Measurements from ENCODE around the gene XPO1.
"Not testable (repeated sequence)": the region's sequence is repeated elsewhere in the genome, so short reads cannot be mapped to it uniquely, and the experiment has no call there.

XPO1 gene

DNA sequence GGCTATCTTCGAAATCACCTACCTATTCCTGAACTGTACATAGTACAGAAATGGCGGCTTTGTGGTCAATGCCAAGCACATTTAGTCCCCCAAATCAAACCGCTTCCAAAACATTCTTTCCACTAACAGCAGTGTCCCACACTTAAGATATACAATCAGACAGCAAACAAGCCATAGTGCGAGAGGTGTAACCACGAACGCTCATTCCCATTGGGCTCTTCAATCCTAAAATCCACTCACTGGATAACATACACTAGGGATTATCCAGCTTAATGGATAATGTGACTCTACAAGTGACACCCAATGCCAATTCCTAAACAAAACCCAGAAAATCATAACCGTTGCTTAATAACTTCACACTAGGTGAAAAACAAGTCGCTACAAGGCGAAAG is 2.0 kb downstream of the XPO1 start:
- peak; percentile 52 for DNase-seq (ENCODE audit: low spot score)

DNA sequence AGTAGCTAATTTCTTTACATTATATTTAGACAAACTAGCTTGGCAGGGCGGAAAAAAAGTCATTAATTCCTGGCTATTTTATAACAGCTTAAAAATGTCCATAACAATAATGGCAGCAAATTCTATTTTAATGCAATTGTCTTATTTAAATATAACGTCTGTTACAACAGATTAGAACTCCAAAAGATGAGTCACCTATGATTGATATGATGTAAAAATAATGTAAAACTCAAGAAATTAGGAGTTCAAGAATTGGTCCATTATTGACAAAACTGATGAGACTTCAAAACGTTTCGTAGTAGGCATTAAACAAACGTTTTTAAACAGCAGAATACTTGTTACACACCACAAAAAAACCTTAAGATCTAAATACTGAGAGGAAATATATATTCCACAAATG is 2.7 kb downstream of the XPO1 start:
- no peak for DNase-seq (ENCODE audit: low spot score)

DNA sequence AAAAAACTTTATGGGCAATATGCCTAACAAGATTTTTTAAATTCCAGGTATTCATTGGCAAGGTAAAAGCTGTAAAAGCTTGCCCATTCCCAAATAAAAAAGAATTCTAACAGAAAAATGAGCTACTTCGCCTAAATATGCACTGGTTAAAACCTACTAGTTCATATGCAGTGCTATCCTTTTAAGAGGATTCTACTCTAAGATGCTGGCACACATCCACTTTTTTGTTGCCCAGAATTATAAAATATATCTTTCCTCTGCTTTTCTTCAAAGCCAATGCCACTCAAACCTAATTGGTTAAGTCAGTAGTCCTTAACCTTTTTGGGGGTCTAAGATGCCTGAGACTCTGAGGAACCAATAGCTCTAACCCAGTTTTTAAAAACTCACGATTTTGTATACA is 3.2 kb downstream of the XPO1 start:
- DNase-seq (ENCODE audit: low spot score) = no peak

DNA sequence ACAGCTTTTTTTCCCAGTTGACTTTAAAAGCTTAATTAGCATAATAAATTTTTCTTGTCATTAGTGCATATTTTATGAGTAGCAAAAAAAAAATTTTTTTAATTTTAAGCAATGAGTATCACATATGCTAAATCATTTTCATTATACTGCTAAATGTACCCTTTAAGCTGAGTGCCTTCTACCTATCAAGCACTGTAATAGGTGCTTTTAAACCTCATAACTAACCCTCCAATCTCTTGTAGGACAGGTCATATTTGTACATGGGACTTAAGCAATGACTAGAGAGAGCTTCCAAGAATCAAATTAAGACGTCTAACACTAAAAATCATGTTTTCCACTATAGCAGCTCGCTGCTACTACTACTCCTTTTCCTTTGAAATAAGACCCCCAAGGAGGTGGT is 7.4 kb downstream of the XPO1 start:
- no peak for DNase-seq (ENCODE audit: low spot score)

DNA sequence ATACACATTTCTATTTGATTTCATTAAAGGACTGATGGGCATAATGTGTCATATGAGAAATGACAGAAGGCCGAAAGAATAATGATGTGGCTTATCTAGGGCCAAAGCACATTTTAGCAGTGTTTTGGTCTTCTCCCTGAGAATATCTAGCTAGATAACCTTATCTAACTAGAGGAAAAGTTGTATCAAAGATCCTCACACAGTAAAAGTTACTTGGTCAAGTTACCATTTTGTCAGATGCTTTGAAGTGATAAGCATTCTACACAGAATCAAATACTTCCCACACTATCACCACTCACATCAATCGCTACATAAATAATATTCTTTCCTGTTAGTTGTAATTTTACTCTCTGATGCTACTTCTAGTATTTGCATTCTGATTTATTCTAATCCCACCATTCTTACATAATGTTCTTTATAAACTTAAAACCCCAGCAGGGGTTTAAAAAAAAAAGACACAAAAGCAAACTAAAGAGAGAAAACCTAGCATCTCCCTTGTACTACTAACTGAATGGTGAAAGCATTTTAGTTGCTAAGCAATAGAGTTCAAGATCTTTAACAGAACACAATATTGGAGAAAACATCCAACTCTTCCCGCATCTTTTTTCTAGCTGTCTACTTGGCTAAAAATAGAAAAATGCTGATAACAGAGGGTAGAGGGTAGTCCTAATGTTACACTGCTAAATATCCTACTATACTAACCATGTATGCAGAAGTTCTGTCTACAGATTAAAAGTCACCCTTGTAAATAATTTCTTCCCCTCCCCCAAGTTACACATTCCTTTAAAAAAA is 8.0 kb downstream of the XPO1 start:
- DNase-seq (ENCODE audit: low spot score) = no peak

DNA sequence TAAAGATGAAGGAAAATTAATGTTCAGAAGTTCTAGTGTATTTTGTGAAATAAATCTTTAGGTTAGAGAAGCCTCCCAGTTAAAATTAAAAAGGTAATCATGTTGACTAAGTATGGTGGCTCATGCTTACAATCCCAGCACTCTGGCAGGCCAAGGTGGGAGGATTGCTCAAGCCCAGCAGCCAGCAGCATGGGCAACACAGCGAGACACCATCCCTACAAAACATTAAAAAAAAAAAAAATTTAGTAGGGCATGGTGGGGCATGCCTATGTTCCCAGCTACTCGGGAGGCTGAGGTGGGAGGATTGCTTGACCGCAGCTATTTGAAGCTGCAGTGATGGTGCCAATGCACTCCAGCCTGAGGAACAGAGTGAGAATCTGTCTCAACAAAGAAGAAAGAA is 17.9 kb downstream of the XPO1 start:
- DNase-seq (ENCODE audit: low spot score) = no peak

DNA sequence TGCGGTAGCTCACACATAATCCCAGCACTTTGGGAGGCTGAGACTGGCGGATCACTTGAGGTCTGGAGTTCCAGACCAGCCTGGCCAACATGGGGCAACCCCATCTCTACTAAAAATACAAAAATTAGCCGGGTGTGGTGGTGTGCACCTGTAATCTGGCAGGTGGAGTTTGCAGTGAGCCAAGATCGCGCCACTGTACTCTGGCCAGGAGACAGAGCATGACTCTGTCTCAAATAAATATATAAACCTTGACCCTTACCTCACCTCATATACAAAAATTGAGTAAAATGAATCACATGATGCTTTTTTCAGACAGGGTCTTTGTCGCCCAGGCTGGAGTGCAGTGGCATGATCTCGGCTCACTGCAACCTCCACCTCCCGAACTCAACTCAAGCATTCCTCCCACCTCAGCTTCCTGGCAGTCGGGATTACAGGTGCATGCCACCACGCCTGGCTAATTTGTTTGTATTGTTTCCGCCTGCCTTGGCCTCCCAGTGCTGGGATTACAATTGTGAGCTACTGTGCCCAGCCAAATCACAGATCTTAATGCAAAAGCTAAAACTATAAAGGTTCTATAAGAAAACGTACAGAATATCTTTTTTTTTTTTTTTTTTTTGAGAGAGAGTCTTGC is 25.3 kb downstream of the XPO1 start:
- no peak for DNase-seq (ENCODE audit: low spot score)

DNA sequence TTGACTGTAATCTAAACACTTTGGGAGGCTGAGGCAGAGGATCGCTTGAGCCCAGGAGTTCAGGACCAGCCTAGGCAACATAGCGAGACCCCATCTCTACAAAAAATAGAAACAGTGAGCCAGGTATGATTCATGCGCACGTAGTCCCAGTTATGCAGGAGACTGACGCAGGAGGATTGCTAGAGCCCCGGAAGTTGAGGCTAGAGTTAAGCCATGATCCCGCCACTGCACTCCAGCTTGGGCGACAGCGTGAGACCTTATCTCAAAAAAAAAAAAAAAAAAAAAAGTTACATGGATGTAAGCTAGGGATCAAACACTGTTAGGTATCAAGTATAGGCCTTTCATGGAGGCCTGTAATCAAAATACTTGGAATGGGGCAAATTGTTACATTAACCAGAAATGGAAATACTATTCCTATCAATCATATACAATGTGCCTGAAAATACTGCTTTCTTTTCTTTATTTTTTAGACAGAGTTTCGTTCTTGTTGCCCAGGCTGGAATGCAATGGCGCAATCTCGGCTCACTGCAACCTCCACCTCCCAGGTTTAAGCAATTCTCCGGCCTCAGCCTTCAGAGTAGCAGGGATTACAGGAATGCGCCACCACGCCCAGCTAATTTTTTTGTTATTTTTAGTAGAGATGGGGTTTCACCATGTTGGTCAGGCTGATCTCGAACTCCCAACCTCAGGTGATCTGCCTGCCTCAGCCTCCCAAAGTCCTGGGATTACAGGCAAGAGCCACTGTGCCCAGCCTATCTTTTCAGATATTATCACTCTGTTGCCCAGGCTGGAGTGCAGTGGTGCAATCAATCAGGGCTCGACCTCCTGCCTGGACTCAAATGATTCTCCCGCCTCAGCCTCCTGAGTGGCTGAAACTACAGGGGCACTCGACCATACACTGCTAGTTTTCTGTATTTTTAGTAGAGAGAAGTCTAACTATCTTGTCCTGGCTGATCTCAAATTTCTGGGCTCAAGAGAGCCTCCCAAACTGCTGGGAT is 27.2 kb downstream of the XPO1 start:
- no peak for DNase-seq (ENCODE audit: low spot score)

DNA sequence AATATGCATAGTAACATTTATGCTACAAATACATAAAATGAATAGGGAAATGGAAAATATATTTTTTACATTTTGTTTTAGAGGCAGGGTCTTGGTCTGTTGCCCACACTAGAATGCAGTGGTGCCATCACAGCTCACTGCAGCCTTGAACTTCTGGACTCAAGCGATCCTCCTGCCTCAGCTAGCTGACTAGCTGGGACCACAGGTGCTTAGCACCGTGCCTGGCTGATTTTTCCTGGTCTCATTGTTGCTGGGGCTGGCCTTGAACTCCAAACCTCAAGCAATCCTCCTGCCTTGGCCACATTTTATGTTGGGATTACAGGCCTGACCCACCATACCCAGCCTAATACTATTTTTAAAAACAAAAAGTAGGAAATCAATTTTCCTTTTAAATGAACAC is 33.2 kb downstream of the XPO1 start:
- no peak for DNase-seq (ENCODE audit: low spot score)

DNA sequence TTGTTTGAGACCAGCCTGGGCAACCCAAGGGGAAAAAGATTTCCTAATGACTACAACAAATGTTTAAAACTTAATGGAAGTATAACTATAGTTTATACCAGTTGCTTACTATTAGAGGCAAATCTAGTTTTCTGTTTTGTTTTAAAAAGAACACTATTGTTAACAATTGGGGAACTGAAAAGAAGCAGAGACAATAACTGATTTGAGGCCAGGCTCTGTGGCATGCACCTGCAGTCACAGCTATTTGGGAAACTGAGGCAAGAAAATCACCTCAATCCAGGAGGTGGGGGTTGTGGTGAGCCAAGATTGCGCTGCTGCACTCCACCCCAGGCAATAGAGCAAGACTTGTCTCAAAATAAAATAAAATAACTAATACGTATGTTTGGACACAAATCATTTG is 39.1 kb downstream of the XPO1 start:
- DNase-seq (ENCODE audit: low spot score) = no peak

DNA sequence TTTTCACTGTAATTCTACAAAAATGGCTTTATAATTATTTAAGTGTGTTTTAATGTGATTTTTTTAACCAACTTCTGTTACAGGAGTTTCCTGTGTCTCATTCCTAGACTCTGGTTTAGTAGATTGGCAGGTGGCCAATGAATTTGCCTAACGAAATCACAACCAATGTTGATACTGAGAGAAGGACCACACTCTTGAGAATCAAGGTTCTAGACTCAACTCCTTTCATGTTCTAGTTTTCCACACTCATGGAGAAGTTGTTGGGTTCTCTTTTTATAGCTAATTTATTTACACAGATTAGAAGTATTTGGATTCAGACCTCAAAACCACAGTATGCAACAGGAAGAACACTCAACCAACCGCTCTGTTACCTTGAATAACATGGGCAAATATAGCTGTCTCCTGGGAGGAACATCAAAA is 44.6 kb downstream of the XPO1 start:
- peak; percentile 58 for DNase-seq (ENCODE audit: low spot score)

DNA sequence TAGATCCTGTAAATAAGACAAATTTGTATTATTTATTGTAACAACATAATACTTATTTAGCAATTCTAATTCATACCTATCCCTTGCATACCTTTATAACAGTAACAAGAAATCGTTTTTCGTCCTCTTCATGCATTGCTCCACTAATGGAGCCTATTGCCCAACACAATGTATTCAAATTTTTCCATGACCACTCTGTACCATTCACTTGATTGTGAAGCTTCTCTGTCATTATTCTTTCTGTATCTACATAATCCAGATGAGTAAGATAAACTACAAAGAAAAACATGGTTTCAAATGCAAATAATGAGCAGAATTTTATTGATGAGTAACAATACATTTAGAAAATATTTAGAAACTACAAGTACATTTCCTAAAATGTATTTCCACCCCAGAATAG is 45.7 kb downstream of the XPO1 start:
- DNase-seq (ENCODE audit: low spot score) = no peak

DNA sequence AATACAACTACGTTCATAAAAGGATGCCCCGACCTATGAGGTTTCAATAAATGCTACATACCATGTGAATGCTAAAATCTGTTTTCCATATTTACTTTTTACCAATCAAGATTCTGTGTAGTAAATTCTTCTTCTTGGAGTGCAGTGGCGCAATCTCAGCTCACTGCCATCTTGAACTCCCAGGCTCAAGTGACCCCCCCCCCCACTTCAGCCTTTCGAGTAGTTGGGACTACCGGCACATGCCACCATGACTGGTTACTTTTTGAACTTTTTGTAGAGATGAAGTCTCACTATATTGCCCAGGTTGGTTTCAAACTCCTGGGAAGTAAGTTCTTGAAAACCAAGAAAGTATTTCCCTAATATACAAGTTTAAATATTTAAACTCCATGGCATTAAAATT is 52.9 kb downstream of the XPO1 start:
- no peak for DNase-seq (ENCODE audit: low spot score)

DNA sequence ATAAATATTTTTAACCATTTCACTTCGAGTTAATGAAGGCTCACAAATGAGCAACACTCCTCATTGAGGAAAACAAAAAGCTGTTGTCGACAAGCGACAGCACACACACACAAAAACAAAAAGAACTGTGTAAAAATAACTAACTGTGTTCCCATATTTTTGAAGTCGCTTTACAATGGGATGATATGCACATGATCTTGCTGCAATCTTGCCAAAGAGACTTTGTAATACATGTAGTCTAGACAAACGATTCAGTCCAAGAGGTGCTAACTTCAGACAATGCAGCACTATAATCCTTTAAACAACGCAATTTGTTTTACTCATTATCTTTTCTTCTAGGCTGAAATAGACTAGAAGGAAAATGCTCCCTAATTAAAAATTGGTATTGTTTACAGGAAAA is 60.1 kb downstream of the XPO1 start:
- no peak for DNase-seq (ENCODE audit: low spot score)

DNA sequence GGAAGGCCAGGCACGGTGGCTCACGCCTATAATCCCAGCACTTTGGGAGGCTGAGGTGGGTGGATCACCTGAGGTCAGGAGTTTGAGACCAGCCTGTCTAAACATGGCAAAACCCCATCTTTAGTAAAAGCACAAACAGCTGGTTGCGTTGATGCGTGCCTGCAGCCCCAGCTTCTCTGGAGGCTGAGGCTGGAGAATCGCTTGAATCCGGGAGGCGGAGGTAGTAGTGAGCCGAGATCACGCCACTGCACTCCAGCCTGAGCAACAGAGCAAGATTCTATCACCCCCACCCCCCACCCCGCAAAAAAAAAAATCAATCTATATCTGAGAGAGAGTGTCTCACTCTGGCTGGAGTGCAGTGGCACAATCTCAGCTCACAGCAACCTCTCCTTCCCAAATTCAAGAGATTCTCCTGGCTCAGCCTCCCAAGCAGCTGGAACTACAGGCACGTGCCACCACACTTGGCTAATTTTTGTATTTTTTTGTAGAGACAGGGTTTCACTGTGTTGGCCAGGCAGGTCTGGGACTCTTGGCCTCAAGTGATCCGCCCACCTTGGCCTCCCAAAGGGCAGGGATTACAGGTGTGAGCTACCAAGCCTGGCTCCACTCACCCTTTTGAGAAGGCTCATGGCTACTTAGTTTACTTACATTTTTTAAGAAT is 61.1 kb downstream of the XPO1 start:
- DNase-seq (ENCODE audit: low spot score) = not testable (repeated sequence)

DNA sequence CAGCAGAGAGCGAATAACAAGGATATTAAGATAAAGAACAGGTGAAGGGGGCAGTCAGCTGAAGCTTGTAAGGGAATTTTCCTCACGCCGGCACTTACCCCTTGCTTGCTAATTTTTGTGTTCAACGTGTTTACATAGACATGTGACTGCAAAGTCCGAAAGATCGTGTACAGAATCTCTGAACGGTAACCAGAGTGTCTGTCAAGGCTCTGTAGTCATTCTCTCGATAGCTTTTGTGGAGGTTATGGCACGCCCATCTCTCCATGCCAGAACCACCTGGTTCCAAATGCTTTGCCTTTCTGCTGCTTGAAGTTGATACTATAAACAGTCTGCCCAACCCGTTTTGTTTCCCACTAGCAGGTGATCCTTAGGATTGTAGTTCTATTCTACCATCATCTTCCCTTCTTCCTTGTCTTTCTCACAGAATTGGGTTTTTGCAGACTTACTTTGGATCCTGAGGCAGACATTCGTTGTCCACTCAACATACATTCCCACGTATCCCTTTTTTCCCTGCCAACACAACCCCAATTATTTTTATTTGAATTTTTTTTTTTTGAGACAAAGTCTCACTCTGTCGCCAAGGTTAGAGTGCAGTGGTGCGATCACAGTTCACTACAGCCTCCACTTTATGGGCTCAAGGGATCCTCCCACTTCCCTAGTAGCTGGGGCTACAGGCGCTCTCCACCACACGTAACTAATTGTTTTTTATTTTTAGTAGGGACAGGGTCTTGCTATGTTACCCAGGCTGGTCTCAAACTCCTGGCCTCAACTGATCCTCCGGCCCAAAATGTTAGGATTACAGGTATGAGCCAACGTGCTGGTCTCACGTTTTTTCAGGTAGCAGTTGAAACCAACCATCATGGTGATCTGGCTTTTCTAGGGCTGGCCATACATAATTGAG is 66.0 kb downstream of the XPO1 start:
- DNase-seq (ENCODE audit: low spot score) = peak; percentile 85

DNA sequence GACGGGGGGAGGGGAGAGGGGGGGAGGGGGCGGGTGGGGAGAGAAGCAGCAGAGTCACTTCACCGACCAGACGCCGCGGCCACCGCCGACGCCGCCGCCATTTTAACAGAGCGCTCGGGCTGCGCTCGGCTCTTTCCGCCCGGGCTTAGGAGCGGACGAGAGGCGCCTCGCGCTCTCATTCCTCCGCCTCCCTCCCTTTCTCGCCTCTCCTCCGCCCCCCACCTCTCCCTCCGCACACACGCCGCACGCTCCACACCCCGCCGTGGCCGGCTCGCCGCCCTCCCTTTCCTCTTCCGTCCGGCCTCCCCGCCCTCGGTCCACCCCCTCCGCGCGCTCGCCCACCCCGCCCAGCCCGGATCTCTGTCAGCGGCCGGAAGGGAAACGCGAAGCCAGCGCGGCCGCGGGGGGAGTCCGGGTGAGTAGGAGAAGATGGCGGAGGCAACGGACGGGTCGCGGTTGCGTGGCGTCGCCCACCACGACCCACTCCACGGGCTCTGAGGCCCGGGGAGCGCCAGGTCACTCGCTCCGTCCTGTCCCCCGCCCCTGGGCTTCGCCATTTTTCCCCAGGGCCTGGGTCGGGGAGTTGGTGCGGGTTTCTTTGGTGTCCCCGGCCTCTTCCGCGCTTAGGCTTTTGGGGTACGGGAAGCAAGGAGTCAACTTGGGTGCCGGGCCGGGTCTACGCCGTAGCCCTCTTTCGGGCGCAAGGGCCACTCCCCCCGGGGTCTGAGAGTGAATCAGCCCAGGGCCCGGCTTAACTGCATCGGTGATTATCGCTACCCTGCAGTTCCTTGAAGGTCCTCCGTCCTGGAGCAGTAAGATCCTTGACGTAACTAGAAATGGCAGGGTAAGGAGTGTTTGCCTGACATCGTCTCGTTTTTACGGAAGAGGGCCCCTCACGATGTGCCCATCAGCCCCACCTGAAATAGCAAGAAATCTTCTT is 66.9 kb downstream of the XPO1 start, which contains the start of gene USP34:
TSS of gene USP34 (minus strand) at position 123 of the 940 bp plus-strand sequence. CDS start 395 bp downstream, outside the sequence.
- DNase-seq (ENCODE audit: low spot score) = peak; percentile 94

DNA sequence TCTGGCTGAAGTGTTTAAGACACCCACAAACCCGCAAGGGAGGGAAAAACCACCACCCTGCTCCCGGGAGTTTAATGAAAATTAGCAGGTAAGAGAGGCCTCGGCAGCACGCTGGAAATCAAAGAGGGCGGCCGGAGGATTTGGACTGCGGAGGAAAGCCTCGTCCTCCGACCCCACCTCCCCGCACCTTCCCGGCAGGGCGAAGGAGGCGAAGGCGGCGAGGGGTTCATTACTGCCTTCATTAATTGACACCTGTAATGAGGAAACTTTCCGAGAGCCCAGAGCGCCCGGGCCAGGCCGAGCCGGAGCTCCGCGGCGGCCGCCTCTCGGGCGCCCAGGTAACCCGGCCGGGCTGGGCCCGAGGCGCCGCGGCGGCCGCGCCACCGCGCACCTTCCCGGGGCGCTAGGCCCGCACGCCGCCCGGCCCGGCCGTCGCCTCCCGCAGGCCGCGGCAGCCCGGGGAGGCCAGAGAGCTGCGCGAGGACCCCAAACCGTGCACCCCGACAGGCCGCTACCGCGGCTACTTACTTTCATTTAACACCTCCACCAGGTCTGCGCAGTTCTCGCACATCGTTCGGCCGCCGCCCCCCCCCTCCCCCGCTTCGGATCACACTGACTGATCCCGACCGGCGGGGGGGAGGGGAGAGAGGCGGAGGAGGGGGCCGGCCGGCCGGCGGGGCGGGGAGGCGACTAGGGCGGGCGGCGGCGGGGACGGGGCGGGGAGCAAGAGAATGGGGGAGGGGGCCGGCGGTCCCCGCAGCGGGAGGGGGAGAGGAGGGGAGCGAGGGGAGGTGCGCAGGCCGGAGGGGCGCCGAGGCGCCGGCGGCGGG is 67.8 kb downstream of the XPO1 start:
- DNase-seq (ENCODE audit: low spot score) = peak; percentile 78
